ENCODE measurements around the gene RAD9A.

DNA sequence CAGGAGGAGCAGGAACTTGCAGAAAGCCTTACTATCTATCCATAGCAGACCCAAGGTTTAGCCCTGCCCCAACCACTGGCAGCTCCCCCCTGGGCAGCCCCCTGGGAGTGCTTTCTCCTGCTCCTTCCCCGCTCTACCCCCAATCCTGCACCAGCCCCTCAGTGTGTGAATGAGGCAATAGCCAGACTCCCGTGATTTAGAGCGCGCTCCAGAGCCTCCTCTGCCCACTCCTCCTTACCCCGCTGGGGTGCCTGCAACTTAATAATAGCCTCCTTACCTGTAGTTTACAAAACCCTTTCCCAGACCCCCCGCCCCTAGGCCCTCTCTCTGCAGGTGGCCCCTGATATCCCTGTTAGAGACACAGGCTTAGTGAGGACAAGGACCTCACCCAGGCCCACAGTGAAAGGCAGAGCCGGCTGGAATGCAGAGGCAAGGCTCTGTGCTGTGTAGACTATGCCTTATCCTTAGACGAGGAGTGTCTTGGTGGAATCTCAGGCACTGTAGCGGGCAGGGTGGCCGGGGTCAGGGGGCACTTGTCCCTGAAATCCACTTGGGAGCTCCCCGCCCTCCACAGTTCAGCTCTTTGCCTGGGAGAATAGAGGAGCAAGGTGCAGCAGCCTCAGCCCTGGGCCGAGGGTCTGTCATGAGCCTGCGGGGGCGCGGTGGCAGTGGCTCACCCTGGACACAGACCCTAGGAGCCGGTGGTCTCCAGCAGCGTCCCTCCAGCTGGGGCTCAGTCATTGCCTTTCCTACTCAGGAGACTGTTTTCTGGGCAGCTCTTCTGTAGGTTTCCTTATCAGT is 19.4 kb downstream of the RAD9A start:
- no peak for TF ChIP-seq RAD21 (IDR thresholded peaks at IDR 0.05; ENCODE audit: low read length)
- TF ChIP-seq, protein P1, sequence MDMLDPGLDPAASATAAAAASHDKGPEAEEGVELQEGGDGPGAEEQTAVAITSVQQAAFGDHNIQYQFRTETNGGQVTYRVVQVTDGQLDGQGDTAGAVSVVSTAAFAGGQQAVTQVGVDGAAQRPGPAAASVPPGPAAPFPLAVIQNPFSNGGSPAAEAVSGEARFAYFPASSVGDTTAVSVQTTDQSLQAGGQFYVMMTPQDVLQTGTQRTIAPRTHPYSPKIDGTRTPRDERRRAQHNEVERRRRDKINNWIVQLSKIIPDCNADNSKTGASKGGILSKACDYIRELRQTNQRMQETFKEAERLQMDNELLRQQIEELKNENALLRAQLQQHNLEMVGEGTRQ (IDR thresholded peaks at IDR 0.05; ENCODE audit: borderline replicate concordance, low read depth, low read length) = no peak
- no peak for TF ChIP-seq POLR2AphosphoS5 (IDR thresholded peaks at IDR 0.05; ENCODE audit: low read depth, low read length)
- TF ChIP-seq MAX (IDR thresholded peaks at IDR 0.05; ENCODE audit: low read depth) = no peak
- no peak for TF ChIP-seq TCF12 (IDR thresholded peaks at IDR 0.05)
- TF ChIP-seq CTCF (IDR thresholded peaks at IDR 0.05) = no peak
- no peak for TF ChIP-seq RCOR1 (IDR thresholded peaks at IDR 0.05; ENCODE audit: low read length)
- TF ChIP-seq YY1 (IDR thresholded peaks at IDR 0.05; ENCODE audit: low read depth) = no peak
- no peak for TF ChIP-seq SMC3 (IDR thresholded peaks at IDR 0.05; ENCODE audit: low read depth, low read length)
